HG03565 (cell line): Measurements from ENCODE around the gene GDF15.
"Not testable (repeated sequence)": the region's sequence is repeated elsewhere in the genome, so short reads cannot be mapped to it uniquely, and the experiment has no call there.

Source experiments
- ATAC-seq: cut with Tn5 transposase; IDR thresholded peaks from one replicate; pipeline ENCODE4 v1.9.1; 2021; ENCODE audit warnings: mild to moderate bottlenecking, moderate library complexity; ENCODE audit not compliant: unreplicated experiment

The GDF15 gene

DNA sequence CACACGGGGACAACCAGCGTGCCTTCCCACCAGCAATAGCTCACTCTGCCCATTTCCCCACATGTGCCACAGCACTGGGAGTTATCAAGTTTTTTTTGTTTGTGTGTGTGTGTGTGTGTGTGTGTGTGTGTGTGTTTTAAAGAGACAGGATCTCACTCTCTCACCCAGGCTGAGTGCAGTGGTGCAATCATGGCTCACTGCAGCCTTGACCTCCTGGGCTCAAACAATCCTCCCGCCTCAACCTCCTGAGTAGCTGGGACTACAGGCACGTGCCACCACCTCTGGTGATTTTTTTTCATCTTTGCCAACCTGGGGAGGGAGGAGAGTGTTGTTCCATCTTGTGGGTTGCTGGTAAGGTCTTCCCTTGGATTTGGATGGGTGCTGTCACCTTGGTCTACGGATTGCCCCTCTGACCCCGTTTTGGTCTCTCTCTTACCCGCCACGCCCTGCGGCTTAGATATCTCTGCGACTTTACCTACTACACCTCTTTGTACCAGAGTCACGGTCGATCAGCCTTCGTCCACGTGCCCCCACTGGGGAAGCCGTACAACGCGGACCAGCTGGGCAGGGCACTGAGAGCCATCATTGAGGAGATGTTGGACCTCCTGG, 22.9 kb upstream of the GDF15 start:
- ATAC-seq = no peak

DNA sequence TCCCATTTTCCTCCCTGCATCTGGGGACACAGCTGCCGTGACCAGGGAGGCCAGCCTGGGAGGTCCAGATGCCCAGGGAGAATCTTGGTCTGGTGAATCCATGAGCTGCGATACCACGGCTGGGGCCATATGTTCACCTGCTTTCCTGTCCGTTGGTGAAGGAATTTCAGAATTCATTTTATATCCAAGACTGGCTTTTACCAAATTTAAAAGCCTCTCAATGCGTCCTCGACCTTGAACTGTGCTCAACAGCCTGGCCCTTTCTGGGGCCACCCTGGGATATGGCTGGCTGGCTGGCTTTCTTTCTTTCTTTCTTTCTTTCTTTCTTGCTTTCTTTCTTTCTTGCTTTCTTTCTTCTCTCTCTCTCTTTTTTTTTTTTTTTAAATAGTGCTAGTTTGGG, 22.2 kb upstream of the GDF15 start:
- ATAC-seq = no peak

DNA sequence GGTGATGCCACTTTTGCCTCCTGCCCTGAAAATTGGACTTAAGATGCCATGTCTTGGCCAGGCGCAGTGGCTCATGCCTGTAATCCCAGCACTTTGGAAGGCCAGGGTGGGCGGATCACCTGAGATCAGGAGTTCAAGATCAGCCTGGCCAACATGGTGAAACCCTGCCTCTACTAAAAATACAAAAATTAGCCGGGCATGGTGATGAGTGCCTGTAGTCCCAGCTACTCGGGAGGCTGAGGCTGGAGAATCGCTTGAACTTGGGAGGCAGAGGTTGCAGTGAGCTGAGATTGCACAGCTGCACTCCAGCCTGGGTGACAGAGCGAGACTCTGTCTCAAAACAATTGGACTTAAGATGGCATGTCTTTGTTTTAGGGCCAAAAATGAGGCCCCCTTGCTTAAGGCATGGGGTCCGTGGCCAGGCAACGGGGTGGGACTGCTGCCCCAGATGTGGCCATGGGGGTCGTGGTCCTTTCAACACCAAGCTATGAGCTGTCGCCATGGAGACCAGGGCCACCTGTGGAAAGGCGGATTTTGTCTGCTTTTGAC, 21.6 kb upstream of the GDF15 start:
- ATAC-seq = not testable (repeated sequence)

DNA sequence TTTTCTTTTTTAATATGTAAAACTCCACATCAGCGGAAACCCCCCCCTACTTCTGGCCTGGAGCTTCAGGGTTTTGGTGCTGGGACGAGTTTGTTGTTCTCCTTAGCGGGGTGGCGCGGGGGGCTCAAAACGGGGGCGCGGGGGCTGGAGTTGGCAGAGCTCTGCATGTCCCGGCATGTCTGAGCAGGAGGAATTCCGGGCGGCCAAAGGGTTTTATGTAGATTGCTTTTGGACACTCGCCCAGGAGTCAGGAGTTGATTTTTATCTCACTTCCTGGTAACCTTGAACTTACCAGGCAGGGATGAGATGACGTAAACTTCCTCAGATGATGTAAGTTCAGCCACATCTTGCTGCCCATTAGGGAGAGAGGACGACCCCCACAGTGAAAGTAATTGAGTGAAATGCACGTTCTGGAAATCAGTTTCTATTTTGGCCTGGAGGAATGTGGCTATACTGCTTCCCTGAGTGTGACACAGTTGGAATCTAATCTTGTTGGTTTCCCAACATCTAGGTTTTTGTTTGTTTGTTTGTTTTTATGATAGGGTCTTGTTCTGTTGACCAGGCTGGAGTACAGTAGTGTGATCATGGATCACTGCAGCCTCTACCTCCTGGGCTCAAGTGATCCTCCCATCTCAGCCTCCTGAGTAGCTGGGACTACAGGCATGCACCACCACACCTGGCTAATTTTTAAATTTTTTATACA, 21.0 kb upstream of the GDF15 start:
- no peak for ATAC-seq

DNA sequence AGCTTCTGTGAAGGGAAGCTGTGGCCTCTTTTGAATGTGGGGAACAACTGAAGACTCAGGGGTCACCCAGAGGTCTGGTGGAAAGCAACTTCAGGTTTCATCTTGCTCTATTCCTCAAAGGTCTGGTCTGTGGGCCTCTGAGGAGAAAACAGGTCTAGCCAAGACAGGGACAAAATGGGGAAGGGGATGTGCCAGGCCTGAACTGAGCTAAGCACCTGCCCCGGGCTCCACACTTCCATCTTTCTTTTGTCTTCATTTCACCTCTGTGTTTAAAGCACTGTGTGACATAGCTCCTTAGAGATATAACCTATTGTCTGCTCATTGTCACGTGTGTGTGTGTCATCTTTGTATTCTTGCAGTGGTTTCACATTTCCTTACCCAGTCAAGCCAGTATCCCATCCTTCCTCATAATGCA, 19.9 kb upstream of the GDF15 start:
- ATAC-seq = no peak

DNA sequence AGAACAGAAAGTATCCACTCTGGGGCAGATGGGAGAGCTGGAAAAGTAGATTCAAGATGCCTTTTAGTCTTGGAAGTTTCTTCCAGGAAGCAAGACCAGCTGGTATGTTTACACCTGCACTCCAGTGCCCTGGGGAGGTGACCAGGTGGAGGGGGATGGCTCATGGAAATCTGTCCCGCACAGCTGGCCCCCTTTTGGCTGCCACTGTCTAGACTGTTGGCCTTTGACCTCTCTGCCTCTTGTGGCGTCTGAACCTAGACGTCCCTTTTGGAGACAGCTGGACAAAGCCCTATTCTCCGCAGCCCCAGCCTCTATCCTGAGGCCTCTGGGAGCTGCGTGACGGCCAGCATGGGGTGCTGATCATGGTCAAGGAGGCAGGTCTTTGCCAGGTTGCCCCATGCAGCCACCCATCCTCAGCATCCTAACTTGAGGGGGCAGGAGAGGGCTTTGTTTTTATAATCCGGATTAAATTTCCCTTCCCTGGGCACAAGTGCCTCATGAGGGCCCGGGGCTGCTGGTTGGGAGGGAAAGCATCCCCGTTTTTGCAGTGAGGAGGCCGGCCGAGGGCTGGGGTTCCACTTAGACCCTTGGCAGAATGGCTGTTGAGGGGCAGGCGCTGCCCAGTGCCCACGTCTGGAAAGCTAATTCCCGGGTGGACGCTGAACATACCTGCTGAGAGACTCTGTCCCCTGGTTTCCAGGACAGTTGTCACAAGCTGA, 17.3 kb upstream of the GDF15 start:
- ATAC-seq = no peak

DNA sequence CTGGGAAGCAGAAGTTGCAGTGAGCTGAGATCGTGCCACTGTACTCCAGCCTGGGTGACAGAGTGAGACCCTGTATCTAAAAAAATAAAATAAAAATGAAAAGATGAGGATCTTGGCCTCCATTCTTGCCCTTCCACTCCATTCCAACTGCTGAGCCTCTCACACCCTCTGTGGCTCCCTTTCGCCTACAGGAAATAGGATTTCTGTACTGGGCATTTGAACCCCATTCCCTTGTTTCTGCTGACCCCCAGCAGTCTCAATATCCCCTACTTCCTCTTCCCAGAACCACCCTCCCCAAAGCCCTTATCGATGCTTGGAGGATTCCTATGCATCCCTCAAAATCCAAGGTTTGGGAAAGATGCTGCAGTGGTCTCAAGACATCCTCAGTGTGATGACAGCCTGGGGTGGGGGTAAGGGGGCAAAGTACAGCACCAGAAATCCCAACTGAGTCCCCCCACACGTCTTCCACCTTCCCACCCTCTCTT, 12.5 kb upstream of the GDF15 start:
- ATAC-seq = no peak

DNA sequence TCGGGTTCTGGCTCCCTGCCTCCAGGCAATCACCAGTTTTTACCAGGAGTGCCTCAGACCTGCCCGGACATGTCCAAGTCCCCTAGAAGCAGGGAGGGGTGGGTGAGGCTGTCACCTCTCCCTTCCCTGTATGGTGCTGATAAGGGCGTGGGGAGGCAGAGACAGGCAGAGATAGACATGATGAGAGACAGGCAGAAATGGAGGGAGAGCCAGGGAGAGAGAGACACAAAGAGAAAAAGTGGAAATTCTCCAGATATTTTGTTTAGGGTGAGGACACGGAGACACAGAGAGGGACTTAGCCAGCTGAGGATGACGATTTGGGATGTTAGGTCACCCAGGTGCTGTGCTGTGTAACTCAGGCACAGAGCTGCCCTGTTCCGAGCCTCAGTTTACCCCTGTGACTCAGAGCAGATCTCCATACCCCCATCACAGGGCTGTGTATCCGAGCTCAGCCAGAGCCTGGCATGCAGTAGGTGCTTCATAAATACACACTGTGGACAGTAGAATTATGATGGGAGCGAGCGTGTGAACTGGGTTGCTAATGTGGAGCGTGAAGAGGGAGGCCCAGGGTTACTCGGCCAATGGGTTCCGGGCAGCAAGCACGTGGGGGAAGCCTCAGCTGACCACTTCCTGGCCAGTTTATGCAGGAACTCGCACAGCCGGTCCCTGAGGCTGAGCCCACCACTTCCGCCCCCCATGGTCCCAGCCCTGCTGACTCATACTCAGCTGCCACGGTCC, 11.9 kb upstream of the GDF15 start:
- peak; percentile 67 for ATAC-seq

DNA sequence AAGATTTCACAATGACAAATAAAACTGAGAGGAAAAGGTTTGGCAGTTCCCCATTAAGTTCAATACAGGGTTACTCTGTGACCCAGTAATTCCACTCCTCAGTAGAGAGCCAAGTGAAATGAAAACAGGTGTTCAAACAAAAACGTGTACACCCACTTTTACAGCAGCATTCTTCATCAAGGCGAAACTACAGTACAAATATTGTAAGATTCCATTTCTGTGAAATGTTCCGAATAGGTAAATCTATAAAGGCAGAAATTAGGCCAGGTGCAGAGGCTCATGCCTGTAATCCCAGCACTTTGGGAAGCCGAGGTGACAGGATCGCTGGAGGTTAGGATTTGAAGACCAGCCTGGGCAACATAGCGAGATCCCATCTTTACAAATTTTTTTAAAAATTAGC, 8.9 kb upstream of the GDF15 start:
- ATAC-seq = no peak

DNA sequence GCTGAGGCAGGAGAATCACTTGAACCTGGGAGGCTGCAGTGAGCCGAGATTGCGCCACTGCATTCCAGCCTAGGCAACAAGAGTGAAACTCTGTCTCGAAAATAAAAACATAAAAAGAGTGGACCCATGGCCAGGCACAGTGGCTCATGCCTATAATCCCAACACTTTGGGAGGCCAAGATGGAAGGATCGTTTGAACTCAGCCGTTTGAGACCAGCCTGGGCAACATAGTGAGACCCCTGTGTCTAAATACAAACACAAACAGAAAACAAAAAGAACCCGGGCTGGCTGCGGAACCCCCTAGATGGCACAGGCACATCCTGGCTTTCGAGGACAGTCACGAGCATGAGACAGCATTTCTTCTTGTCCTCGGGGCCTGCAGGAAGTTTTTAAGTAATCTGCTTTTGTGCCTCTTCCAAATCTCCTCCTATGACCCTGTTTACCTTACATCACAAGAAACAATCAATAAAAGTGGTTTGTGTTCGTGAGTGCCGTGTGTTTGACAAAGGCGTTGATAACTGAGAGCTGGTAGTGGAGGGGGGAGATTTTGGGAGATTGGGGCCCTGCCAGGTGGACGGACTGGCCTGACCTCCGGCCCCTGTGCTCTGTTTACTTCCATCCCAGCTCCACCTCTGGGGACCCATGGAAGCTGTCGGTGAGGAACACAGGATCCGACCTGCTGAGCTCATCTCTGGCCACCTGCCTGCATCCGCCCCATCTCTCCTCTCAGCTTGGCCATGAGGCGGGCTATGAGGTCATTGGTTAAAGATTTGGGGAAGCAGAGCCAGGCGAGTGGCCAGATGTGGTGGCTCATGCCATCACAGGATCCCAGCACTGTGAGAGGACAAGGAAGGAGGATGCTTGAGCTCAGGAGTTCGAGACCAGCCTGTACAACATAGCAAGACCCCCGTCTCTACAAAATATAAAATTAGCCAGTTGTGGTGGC, 5.9 kb upstream of the GDF15 start:
- no peak for ATAC-seq

DNA sequence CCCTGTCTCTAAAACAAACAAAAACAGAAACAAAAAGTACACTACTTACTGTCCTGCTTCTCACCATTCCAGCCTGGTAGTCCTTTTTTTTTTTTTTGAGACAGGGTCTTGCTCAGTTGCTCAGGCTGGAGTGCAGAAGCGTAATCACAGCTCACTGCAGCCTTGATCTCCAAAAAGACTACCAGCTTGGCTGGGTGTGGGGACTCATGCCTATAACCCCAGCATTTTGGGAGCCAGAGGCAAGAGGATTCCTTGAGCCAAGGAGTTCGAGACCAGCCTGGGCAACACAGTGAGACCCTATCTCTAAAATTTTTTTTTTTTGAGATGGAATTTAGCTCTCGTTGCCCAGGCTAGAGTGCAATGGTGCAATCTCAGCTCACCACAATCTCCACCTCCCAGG, 5.1 kb upstream of the GDF15 start:
- no peak for ATAC-seq

DNA sequence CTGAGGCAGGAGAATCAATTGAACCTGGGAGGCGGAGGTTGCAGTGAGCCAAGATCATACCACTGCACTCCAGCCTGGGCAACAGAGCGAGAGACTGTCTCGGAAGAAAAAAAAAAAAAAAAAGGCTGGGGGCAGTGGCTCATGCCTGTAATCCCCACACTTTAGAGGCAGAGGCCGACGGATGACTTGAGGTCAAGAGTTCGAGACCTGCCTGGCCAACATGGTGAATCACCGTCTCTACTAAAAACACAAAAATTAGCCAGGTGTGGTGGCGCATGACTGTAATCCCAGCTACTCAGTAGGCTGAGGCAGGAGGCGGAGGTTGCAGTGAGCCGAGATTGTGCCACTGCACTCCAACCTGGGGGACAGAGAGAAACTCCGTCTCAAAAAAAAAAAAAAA, 2.3 kb upstream of the GDF15 start:
- ATAC-seq = not testable (repeated sequence)

DNA sequence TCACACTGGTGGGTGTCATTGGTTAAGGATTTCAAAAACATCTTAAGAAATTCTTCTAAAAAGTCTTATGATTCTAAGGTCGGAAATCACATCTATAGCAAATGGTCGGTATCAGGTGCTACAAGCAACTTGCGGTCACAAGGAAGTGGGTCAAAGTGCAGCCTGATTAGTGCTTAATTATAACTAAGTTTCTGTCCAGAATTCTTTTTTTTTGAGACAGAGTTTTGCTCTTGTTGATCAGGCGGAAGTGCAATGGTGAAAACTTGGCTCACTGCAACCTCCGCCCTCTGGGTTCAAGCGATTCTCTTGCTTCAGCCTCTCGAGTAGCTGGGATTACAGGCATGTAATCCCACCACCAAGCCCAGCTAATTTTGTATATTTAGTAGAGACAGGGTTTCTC, 1.2 kb upstream of the GDF15 start:
- ATAC-seq = no peak

DNA sequence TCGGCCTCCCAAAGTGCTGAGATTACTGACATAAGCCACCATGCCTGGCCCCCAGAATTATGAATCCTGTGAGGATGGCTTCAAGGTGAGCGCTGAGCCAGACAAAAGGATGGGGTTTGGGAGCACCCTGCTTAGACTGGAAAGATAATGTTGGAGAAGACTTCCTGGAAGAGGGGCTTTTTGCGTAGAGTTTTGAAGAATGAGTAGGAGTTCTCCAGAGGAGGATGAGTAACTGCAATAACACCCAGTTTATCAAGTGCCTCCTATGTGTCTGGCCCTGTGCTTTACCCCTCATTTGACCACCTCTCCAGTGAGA, 641 bp upstream of the GDF15 start:
- no peak for ATAC-seq

DNA sequence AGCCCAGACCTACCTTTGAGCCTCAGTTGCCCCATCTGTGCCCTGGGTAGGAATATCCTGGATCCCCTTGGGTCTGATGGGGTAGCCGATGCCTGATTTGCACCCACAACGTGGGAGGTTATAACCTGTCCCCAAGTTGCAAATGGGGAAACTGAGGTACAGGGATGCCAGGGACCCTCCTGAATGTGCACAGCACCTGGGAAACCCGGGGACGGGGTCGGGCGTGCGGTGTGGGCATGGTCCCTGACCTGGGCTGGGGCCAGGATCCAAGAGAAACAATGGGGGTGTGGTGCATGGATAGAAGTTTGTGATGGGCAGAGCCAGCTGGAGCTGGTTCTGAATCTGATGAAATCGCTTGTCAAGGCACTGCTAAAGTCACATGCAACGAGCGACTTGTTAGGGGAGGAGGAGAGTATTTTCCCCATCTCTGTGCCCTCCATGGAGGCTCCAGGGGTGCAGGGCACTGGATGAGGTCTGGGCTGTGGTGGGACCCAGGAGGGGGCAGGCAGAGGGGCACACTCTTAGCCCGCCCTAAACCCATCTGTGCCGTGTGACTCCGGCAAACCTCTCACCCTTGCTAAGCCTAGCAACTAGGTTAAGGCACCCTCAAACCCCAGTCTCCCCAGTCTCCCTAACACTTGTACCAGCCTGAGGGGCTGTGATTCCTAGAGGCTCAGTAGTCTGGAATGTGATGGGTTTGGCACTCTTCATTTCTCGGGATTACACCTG, 749 bp downstream of the GDF15 start:
- ATAC-seq = no peak

DNA sequence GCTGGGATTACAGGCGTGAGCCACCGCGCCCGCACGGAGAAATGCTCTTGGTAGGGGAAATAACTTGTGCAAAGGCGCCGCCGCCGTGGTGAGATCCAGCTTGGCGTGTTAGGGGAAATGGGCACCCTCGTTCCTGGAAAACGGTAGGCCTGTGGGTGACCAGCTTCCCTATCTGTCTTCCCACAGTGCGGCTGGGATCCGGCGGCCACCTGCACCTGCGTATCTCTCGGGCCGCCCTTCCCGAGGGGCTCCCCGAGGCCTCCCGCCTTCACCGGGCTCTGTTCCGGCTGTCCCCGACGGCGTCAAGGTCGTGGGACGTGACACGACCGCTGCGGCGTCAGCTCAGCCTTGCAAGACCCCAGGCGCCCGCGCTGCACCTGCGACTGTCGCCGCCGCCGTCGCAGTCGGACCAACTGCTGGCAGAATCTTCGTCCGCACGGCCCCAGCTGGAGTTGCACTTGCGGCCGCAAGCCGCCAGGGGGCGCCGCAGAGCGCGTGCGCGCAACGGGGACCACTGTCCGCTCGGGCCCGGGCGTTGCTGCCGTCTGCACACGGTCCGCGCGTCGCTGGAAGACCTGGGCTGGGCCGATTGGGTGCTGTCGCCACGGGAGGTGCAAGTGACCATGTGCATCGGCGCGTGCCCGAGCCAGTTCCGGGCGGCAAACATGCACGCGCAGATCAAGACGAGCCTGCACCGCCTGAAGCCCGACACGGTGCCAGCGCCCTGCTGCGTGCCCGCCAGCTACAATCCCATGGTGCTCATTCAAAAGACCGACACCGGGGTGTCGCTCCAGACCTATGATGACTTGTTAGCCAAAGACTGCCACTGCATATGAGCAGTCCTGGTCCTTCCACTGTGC, 2.4 kb downstream of the GDF15 start:
- ATAC-seq = peak; percentile 62

DNA sequence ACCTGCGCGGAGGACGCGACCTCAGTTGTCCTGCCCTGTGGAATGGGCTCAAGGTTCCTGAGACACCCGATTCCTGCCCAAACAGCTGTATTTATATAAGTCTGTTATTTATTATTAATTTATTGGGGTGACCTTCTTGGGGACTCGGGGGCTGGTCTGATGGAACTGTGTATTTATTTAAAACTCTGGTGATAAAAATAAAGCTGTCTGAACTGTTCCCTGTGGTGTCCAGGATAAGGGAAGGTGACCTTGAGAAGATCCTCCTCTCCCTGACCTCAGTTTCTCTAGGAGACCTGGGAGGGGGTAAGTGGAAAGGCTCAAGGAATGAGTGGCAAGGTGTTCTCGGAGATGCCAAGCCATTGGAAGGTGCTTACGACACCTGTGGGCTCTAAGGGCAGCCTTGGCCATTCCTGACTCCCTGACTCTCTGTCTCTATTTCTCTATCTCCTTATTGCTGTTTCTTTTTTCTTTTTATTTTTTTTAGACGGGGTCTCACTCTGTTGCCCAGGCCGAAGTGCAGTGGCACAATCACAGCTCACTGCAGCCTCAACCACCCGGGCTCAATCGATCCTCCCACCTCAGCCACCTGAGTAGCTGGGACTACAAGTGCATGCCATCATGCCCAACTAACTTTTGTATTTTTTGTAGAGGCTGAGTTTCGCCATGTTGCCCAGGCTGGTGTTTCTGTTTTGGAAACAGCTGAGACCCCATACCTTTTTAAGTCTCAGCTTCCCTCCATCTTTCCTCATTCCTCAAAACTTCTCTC, 3.2 kb downstream of the GDF15 start:
- no peak for ATAC-seq

DNA sequence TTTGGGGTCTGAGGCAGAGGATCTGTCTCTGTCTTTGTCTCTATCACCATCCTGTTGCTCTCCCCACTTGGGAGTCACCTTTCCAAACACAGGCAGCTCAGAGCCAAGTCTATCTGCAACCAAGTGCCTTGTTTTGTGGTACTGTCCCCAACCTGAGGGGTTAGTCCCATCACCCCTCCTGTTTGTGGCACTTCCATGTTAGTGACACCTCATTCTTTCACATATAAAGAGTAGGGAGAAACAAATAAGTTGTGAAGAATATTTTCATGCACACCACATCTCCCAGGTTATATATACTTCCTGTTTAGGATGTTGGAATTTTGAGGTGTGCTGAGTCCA, 3.7 kb downstream of the GDF15 start:
- ATAC-seq = no peak
